OCI-LY1 (cell line): Measurements from ENCODE around the gene LRRC8B.

Source experiments
- CTCF ChIP-seq: fragments of 200-600 bp; sonication (generic), shearing (Covaris generic); IDR thresholded peaks from 2 replicates; pipeline ENCODE4 v1.5.1; 2017; ENCODE audit warnings: mild to moderate bottlenecking, antibody characterized with exemption, low read length, moderate library complexity, mixed read lengths
- EZH2 ChIP-seq: fragments of 200-600 bp; sonication (generic), shearing (Covaris generic); IDR thresholded peaks from 2 replicates; pipeline ENCODE4 v1.8.0; 2017; ENCODE audit warnings: borderline replicate concordance, mixed run types, mild to moderate bottlenecking, antibody characterized with exemption, low read length, moderate library complexity, mixed read lengths

GRCh38 chr1:89599332-89599630 lies 74.7 kb downstream of the LRRC8B start:
- TF ChIP-seq CTCF (no peak; the same call in 1 of the 2 replicates), EZH2 (no peak)
